Measurements from ENCODE around the gene CNTNAP3.
"Not testable (repeated sequence)": the region's sequence is repeated elsewhere in the genome, so short reads cannot be mapped to it uniquely, and the experiment has no call there.

DNA sequence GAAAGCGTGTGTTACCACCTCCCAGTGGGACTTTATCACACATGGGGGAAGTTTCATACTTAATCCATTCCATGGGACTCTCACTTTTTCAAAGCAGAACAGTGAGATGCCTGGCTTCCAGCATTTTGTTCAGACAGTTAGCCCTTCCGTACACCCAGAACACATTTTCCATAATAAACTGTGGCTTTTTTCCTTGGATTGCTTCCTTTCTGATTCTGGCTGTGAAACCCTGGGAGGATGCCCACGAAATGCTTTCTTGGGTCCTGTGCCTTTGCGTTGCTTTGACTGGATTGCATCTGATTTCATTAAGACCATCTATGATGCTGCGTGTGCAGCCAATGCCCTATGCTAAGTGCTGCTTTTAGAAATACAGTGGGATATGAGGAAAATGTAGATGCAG is 259.1 kb downstream of the CNTNAP3 start:
- not testable (repeated sequence) for TF ChIP-seq POLR2AphosphoS5, POLR2A (IDR thresholded peaks at IDR 0.05; ENCODE audit: low read depth, low read length)
